ENCODE results near the gene TASOR2. TPM values are rescaled to one million over a fixed set of nuclear protein-coding genes. Genes with fewer than 3 reads are reported as not detected.
A peak's percentile ranks its signal among the peaks of the same experiment; 100 is the strongest.

TASOR2 gene
- polyA plus RNA-seq, 1 donor from 2014 or later = 28.6 TPM

- H3K9me2 ChIP-seq (ENCODE audit: insufficient read depth, low read length) = no peaks in the 10 kb centered on the region
- H4K20me1 ChIP-seq (ENCODE audit: insufficient read depth) = no peaks in the 10 kb centered on the region
- no peaks in the 10 kb centered on the region for H3K36me3 ChIP-seq (ENCODE audit: insufficient read depth, low read length)
- peak; percentile 74 for TF ChIP-seq MXI1 (conservative IDR thresholded peaks at IDR 0.05; ENCODE audit: poor library complexity, severe bottlenecking)
- no peak for TF ChIP-seq EP300 (conservative IDR thresholded peaks at IDR 0.05; ENCODE audit: poor library complexity, severe bottlenecking)
- TF ChIP-seq SMC3 (conservative IDR thresholded peaks at IDR 0.05; ENCODE audit: poor library complexity) = no peak
- TF ChIP-seq POLR2AphosphoS5 (IDR thresholded peaks at IDR 0.05) = no peak
- no peak for TF ChIP-seq RAD21 (conservative IDR thresholded peaks at IDR 0.05)
- peak overlapping the region; percentile 62 for H3K4me2 ChIP-seq (ENCODE audit: low read length)
- peak overlapping the region; percentile 70 for H3K4me3 ChIP-seq (ENCODE audit: low read length)
- no peaks in the 10 kb centered on the region for H3K9me3 ChIP-seq (ENCODE audit: low read length)
- H2AFZ ChIP-seq (ENCODE audit: low read depth, low read length) = peak overlapping the region; percentile 34
- H3K9ac ChIP-seq (ENCODE audit: low read length) = peak overlapping the region; percentile 44
- no peaks in the 10 kb centered on the region for H3F3A ChIP-seq (ENCODE audit: insufficient read depth, low read length, poor library complexity, severe bottlenecking)
- peaks cover 14% of the 10 kb centered on the region for H3K79me2 ChIP-seq (replicated peaks; ENCODE audit: insufficient read depth, low read length)
- H3K27ac ChIP-seq (ENCODE audit: low read length) = no peak overlapping the region
- H3K27me3 ChIP-seq (ENCODE audit: insufficient read depth, low read depth, low read length) = no peaks in the 10 kb centered on the region
Measured at GRCh38 chr10:5692461-5693358, 8.1 kb downstream of the TASOR2 start.

GRCh38 chr10:5694573-5694972, 9.9 kb downstream of the TASOR2 start:
- H3K27me3 ChIP-seq (ENCODE audit: insufficient read depth, low read depth, low read length) = no peaks in the 10 kb centered on the region
- H3K4me2 ChIP-seq (ENCODE audit: low read length) = no peak overlapping the region
- no peaks in the 10 kb centered on the region for H3K9me2 ChIP-seq (ENCODE audit: insufficient read depth, low read length)
- no peaks in the 10 kb centered on the region for H4K20me1 ChIP-seq (ENCODE audit: insufficient read depth)
- H3K27ac ChIP-seq (ENCODE audit: low read length) = no peak overlapping the region
- peaks cover 4% of the 10 kb centered on the region for H3K79me2 ChIP-seq (replicated peaks; ENCODE audit: insufficient read depth, low read length)
- no peak overlapping the region for H2AFZ ChIP-seq (ENCODE audit: low read depth, low read length)
- no peak overlapping the region for H3K4me3 ChIP-seq (ENCODE audit: low read length)
- no peaks in the 10 kb centered on the region for H3K9me3 ChIP-seq (ENCODE audit: low read length)
- H3F3A ChIP-seq (ENCODE audit: insufficient read depth, low read length, poor library complexity, severe bottlenecking) = no peaks in the 10 kb centered on the region
- TF ChIP-seq TAF1 (IDR thresholded peaks at IDR 0.05; ENCODE audit: low read depth) = no peak
- TF ChIP-seq RAD21 (conservative IDR thresholded peaks at IDR 0.05) = no peak
- TF ChIP-seq, protein P1, sequence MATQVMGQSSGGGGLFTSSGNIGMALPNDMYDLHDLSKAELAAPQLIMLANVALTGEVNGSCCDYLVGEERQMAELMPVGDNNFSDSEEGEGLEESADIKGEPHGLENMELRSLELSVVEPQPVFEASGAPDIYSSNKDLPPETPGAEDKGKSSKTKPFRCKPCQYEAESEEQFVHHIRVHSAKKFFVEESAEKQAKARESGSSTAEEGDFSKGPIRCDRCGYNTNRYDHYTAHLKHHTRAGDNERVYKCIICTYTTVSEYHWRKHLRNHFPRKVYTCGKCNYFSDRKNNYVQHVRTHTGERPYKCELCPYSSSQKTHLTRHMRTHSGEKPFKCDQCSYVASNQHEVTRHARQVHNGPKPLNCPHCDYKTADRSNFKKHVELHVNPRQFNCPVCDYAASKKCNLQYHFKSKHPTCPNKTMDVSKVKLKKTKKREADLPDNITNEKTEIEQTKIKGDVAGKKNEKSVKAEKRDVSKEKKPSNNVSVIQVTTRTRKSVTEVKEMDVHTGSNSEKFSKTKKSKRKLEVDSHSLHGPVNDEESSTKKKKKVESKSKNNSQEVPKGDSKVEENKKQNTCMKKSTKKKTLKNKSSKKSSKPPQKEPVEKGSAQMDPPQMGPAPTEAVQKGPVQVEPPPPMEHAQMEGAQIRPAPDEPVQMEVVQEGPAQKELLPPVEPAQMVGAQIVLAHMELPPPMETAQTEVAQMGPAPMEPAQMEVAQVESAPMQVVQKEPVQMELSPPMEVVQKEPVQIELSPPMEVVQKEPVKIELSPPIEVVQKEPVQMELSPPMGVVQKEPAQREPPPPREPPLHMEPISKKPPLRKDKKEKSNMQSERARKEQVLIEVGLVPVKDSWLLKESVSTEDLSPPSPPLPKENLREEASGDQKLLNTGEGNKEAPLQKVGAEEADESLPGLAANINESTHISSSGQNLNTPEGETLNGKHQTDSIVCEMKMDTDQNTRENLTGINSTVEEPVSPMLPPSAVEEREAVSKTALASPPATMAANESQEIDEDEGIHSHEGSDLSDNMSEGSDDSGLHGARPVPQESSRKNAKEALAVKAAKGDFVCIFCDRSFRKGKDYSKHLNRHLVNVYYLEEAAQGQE (IDR thresholded peaks at IDR 0.05; ENCODE audit: borderline replicate concordance) = no peak
- TF ChIP-seq EZH2 (IDR thresholded peaks at IDR 0.05; ENCODE audit: borderline replicate concordance, insufficient read depth, low read length, poor library complexity, severe bottlenecking) = no peak
- no peak for TF ChIP-seq MXI1 (conservative IDR thresholded peaks at IDR 0.05; ENCODE audit: poor library complexity, severe bottlenecking)
- TF ChIP-seq SMC3 (conservative IDR thresholded peaks at IDR 0.05; ENCODE audit: poor library complexity) = no peak
- no peak for TF ChIP-seq CTCF (IDR thresholded peaks at IDR 0.05; ENCODE audit: poor library complexity, severe bottlenecking)
- no peak for TF ChIP-seq POLR2AphosphoS5 (IDR thresholded peaks at IDR 0.05)
- no peaks in the 10 kb centered on the region for H3K36me3 ChIP-seq (ENCODE audit: insufficient read depth, low read length)
- no peak overlapping the region for H3K9ac ChIP-seq (ENCODE audit: low read length)
